K562 (cell line): ENCODE results near the gene CDK4. TPM values are rescaled to one million over a fixed set of nuclear protein-coding genes. Genes with fewer than 3 reads are reported as not detected.

ENCODE experiments used
- BMI1 ChIP-seq: fragments of 150-350 bp; IDR thresholded peaks from 2 replicates; pipeline ENCODE4 v1.6.1; 2014; ENCODE audit warnings: low read length
- DIDO1 ChIP-seq: fragments of 450-650 bp; IDR thresholded peaks from 2 replicates; pipeline ENCODE4 v1.6.1; 2016; ENCODE audit warnings: low read depth, missing biosample characterization, missing genetic modification characterization
- MCM2 ChIP-seq: fragments of 450-650 bp; IDR thresholded peaks from 2 replicates; pipeline ENCODE4 v1.6.1; 2017; ENCODE audit warnings: low read depth, mild to moderate bottlenecking
- MCM7 ChIP-seq, 2 experiments: fragments of 450-650 bp; IDR thresholded peaks; 2 replicates each; pipeline ENCODE4 v1.6.1; 2016 to 2018
- MNT ChIP-seq, 2 experiments: fragments of 450-650 bp; conservative IDR thresholded peaks; 2 replicates each; pipeline ENCODE4 v1.6.1; 2017; ENCODE audit warnings: mild to moderate bottlenecking in 2 of 2, moderate library complexity in 2 of 2
- RNF219 ChIP-seq: fragments of 250-450 bp; sonication (Bioruptor Pico); IDR thresholded peaks from 2 replicates; pipeline ENCODE4 v1.5.0; 2022; ENCODE audit warnings: mild to moderate bottlenecking
- TAF1 ChIP-seq: IDR thresholded peaks from 2 replicates; pipeline ENCODE4 v1.6.1; 2011; ENCODE audit warnings: mild to moderate bottlenecking, low read length, moderate library complexity; ENCODE audit not compliant: insufficient read depth, control insufficient read depth, severe bottlenecking; ENCODE audit errors: extremely low read depth
- TOE1 ChIP-seq, 2 experiments: fragments of 450-650 bp in 1 of 2; sonication (generic) in 1 of 2; formaldehyde crosslinking in 1 of 2; IDR thresholded peaks; 2 replicates each; pipeline versions ENCODE4 v1.7.1 to v1.8.0; 2016 to 2022; ENCODE audit warnings: borderline replicate concordance in 2 of 2, mild to moderate bottlenecking in 2 of 2, antibody characterized with exemption in 1 of 2, inconsistent platforms in 1 of 2, low read depth in 1 of 2, missing genetic modification reagents in 1 of 2, moderate library complexity in 1 of 2
- ZBED1 ChIP-seq: IDR thresholded peaks from 2 replicates; pipeline ENCODE4 v1.6.1; 2014
- ZBTB34 ChIP-seq: fragments of 250-450 bp; sonication (Bioruptor Pico); IDR thresholded peaks from 2 replicates; pipeline ENCODE4 v1.8.0; 2021; ENCODE audit warnings: mild to moderate bottlenecking, moderate library complexity
- ZNF407 ChIP-seq: fragments of 450-650 bp; IDR thresholded peaks from 2 replicates; pipeline ENCODE4 v1.6.1; 2016; ENCODE audit warnings: low read depth
- polyA plus RNA-seq, 8 experiments: library from polyadenylated mRNA; depleted of rRNA in 4 of 8; stranded (reverse) in 5 of 8; unstranded in 3 of 8; fragments of >200 nt; fragmentation: Nextera tagmentation in 2 of 8; fragmentation: Illumina TruSeq in 1 of 8; extraction: Ambion mirVana in 2 of 8; extraction: Trizol in 1 of 8; gene quantifications; 2 replicates each; pipeline versions ENCODE4 v1.2.1 to v1.2.3, GENCODE V29; 2011 to 2014; ENCODE audit warnings: inconsistent platforms in 1 of 8, missing spikeins in 1 of 8
- total RNA-seq, 7 experiments: library from RNA; depleted of rRNA in 6 of 7; stranded (reverse); fragments of >200 nt in 6 of 7; fragmentation: Illumina TruSeq in 2 of 7; extraction: Trizol in 2 of 7; gene quantifications; 2 replicates each; pipeline versions ENCODE4 v1.2.1 to v1.2.3, GENCODE V29; 2011 to 2021; ENCODE audit warnings: low replicate concordance in 1 of 7

Gene CDK4
- total and polyA plus RNA-seq, 9 of the 15 experiments (the other 6 are each of a cell fraction or from before 2014, with no cell fraction given), result 37.8 to 436 (median 238) TPM

GRCh38 chr12:57782608-57783465 lies 30.7 kb upstream of the CDK4 start, which contains the start of gene TSFM (continued):
- TF ChIP-seq ZNF407, result peak; percentile 99
- TF ChIP-seq ZBTB34 (CRISPR knock-in tag), result no peak
- TF ChIP-seq BMI1, result no peak
- TF ChIP-seq RNF219 (CRISPR knock-in tag), result no peak
- peak; percentile 93 to 98 for TF ChIP-seq MNT (conservative IDR thresholded peaks at IDR 0.05)
- TF ChIP-seq MCM7 (IDR thresholded peaks at IDR 0.05), result peak in 1 of 2 experiments; percentile 87; a peak in 1 of 4 replicates
- no peak for TF ChIP-seq MCM2
- TF ChIP-seq ZBED1, result peak; percentile 65
- TF ChIP-seq TOE1 (IDR thresholded peaks at IDR 0.05; ENCODE audit: borderline replicate concordance), result peak; percentile 90
- TF ChIP-seq TOE1 (CRISPR knock-in tag; IDR thresholded peaks at IDR 0.05; ENCODE audit: borderline replicate concordance, low read depth), result peak; percentile 91; the same call in 1 of the 2 replicates
- peak; percentile 87 for TF ChIP-seq DIDO1 (tag)
- peak; percentile 91 for TF ChIP-seq TAF1
